Activated gamma-delta T cell treated with anti-CD3 and anti-CD28 coated beads, Interleukin-2, amount 50 U/mL, for 16 hours (primary cell): ENCODE data around the gene IDUA.
A peak's percentile ranks its signal among the peaks of the same experiment; 100 is the strongest.
"Not testable (repeated sequence)": the region's sequence is repeated elsewhere in the genome, so short reads cannot be mapped to it uniquely, and the experiment has no call there.

ENCODE experiments used
- DNase-seq: peaks from one replicate; pipeline ENCODE4 v3.0.0-alpha.2; 2020; ENCODE audit warnings: low read depth

The IDUA gene

GRCh38 chr4:986879-987623 lies at the start of gene IDUA:
IDUA (plus strand) TSS chr4:987044; CDS start chr4:987085, 41 bp downstream.
- peak; percentile 78 for DNase-seq

GRCh38 chr4:939508-939907 lies 47.3 kb upstream of the IDUA start:
- not testable (repeated sequence) for DNase-seq

GRCh38 chr4:945274-946102 lies 41.4 kb upstream of the IDUA start:
- no peak for DNase-seq

GRCh38 chr4:946103-946450 lies 40.8 kb upstream of the IDUA start:
- DNase-seq: no peak

GRCh38 chr4:946517-947471 lies 40.0 kb upstream of the IDUA start:
- no peak for DNase-seq

- DNase-seq: no peak
These were observed 39.3 kb upstream of the IDUA start for GRCh38 chr4:947491-947971.

GRCh38 chr4:948101-948935 lies 38.5 kb upstream of the IDUA start:
- no peak for DNase-seq

- no peak for DNase-seq
These were observed 37.9 kb upstream of the IDUA start for GRCh38 chr4:948936-949300.

GRCh38 chr4:949656-950055 lies 37.2 kb upstream of the IDUA start:
- no peak for DNase-seq

GRCh38 chr4:950136-951020 lies 36.5 kb upstream of the IDUA start:
- DNase-seq: no peak

GRCh38 chr4:951186-951585 lies 35.7 kb upstream of the IDUA start:
- no peak for DNase-seq

GRCh38 chr4:951594-952468 lies 35.0 kb upstream of the IDUA start:
- DNase-seq: no peak

GRCh38 chr4:952881-953573 lies 33.8 kb upstream of the IDUA start:
- no peak for DNase-seq

- DNase-seq: no peak
These were observed 33.3 kb upstream of the IDUA start for GRCh38 chr4:953574-953915.

GRCh38 chr4:954211-955020 lies 32.4 kb upstream of the IDUA start:
- DNase-seq: no peak

- DNase-seq: no peak
These were observed 31.5 kb upstream of the IDUA start for GRCh38 chr4:955161-955921.

GRCh38 chr4:955931-956381 lies 30.9 kb upstream of the IDUA start:
- no peak for DNase-seq
